HCT116 (cell line): ENCODE data around the gene IQCF2. TPM values are rescaled to one million over a fixed set of nuclear protein-coding genes. Genes with fewer than 3 reads are reported as not detected.

Experiments used
- ATAC-seq: fragments of 200-7000 bp; cut with Tn5 transposase; 2 replicates; pipeline ENCODE4 v1.9.1; 2020; ENCODE audit warnings: mild to moderate bottlenecking, moderate library complexity
- BruUV-seq: library from RNA; stranded (reverse); fragments of 400-500 nt; replicated peaks from 2 replicates; lab custom pipeline; 2021; lab: Mats Ljungman, UMichigan
- CTCF ChIA-PET: fragments of 300-600 bp; sonication (Branson Sonifier 250); formaldehyde crosslinking; loops from one replicate; lab custom pipeline; 2021; ENCODE audit warnings: antibody characterized with exemption; lab: Charles Lee
- POLR2A ChIA-PET: fragments of 300-600, 350-600 bp; sonication (Branson Sonifier 250); formaldehyde crosslinking; loops from one replicate; lab custom pipeline; 2021; ENCODE audit warnings: antibody characterized with exemption; lab: Charles Lee
- RAD21 ChIA-PET, 2 experiments: fragments of 300-600 bp; sonication (Branson Sonifier 250); formaldehyde crosslinking; loops; one replicate each; lab custom pipeline; 2023; ENCODE audit warnings: low total read pairs in 2 of 2; ENCODE audit not compliant: uncharacterized antibody in 2 of 2, unreplicated experiment in 2 of 2, low non-redundant PET in 1 of 2; lab: Charles Lee
- DNase-seq: peaks from one replicate; pipeline ENCODE4 v3.0.0-alpha.2; 2010; ENCODE audit warnings: low read depth, low spot score
- H2AFZ ChIP-seq: fragments of 200-600 bp; shearing (Covaris generic), sonication (generic); 2 replicates; pipeline ENCODE4 v1.6.1; 2017; ENCODE audit warnings: low read depth, mixed run types, mixed read lengths, antibody characterized with exemption, low read length; ENCODE audit not compliant: poor library complexity, severe bottlenecking
- H3K27ac ChIP-seq: 2 replicates; pipeline ENCODE4 v1.5.1; 2012; ENCODE audit warnings: low read depth, low read length
- H3K27me3 ChIP-seq: fragments of 200-600 bp; sonication (generic); 2 replicates; pipeline ENCODE4 v1.6.1; 2016; ENCODE audit warnings: mixed run types, low read length, mixed read lengths; ENCODE audit not compliant: insufficient read depth
- H3K36me3 ChIP-seq, 2 experiments: fragments of 200-500 bp in 1 of 2; fragments of 200-600 bp in 1 of 2; sonication (Bioruptor generic) in 1 of 2; sonication (generic) in 1 of 2; 2 replicates each; pipeline versions ENCODE4 v1.5.1 to v1.6.1; 2014 to 2016; ENCODE audit warnings: low read length in 2 of 2, inconsistent platforms in 1 of 2, mixed read lengths in 1 of 2, mixed run types in 1 of 2; ENCODE audit not compliant: insufficient read depth in 2 of 2, control insufficient read depth in 1 of 2
- H3K4me1 ChIP-seq, 2 experiments: fragments of 200-600 bp in 1 of 2; sonication (generic) in 1 of 2; 2 replicates each; pipeline versions ENCODE4 v1.5.1 to v1.6.1; 2012 to 2017; ENCODE audit warnings: low read length in 2 of 2, inconsistent platforms in 1 of 2, mild to moderate bottlenecking in 1 of 2, mixed read lengths in 1 of 2, mixed run types in 1 of 2, moderate library complexity in 1 of 2; ENCODE audit not compliant: insufficient read depth in 2 of 2, control insufficient read depth in 1 of 2
- H3K4me2 ChIP-seq: fragments of 200-600 bp; sonication (generic); 2 replicates; pipeline ENCODE4 v1.6.1; 2017; ENCODE audit warnings: mixed run types, low read length, mixed read lengths
- H3K4me3 ChIP-seq, 2 experiments: fragments of 200-600 bp in 1 of 2; sonication (generic) in 1 of 2; replicated peaks in 1 of 2; 2 replicates each; pipeline ENCODE4 v1.5.1; 2011 to 2016; ENCODE audit warnings: low read length in 2 of 2, control low read depth in 1 of 2, low read depth in 1 of 2, mild to moderate bottlenecking in 1 of 2, mixed read lengths in 1 of 2, mixed run types in 1 of 2
- H3K79me2 ChIP-seq: fragments of 200-600 bp; sonication (generic); 2 replicates; pipeline ENCODE4 v1.6.1; 2017; ENCODE audit warnings: mild to moderate bottlenecking, mixed run types, low read length, moderate library complexity, mixed read lengths; ENCODE audit not compliant: insufficient read depth
- H3K9ac ChIP-seq: fragments of 200-600 bp; sonication (generic); 2 replicates; pipeline ENCODE4 v1.6.1; 2016; ENCODE audit warnings: low read length, mixed read lengths
- H3K9me2 ChIP-seq: fragments of 200-600 bp; sonication (generic), shearing (Covaris generic); 2 replicates; pipeline ENCODE4 v1.6.1; 2017; ENCODE audit warnings: mixed run types, mild to moderate bottlenecking, moderate library complexity; ENCODE audit not compliant: insufficient read depth
- H3K9me3 ChIP-seq, 2 experiments: fragments of 200-500 bp in 1 of 2; fragments of 200-600 bp in 1 of 2; sonication (Bioruptor generic) in 1 of 2; sonication (generic) in 1 of 2; 2 replicates each; pipeline ENCODE4 v1.6.1; 2014 to 2017; ENCODE audit warnings: low read length in 2 of 2, mixed read lengths in 2 of 2, inconsistent platforms in 1 of 2, low read depth in 1 of 2, mild to moderate bottlenecking in 1 of 2, mixed run types in 1 of 2, moderate library complexity in 1 of 2; ENCODE audit not compliant: control insufficient read depth in 1 of 2, insufficient read depth in 1 of 2
- H4K20me1 ChIP-seq: fragments of 200-600 bp; sonication (generic), shearing (Covaris generic); 2 replicates; pipeline ENCODE4 v1.6.1; 2017; ENCODE audit warnings: mixed run types, mild to moderate bottlenecking, moderate library complexity; ENCODE audit not compliant: insufficient read depth
- ELF1 ChIP-seq: IDR thresholded peaks from 2 replicates; pipeline ENCODE4 v1.6.1; 2012; ENCODE audit warnings: low read depth, borderline replicate concordance
- intact Hi-C: fragments of 100-400 bp; cut with micrococcal nuclease; formaldehyde crosslinking; loops from 2 replicates; pipeline ENCODE4 v1.10.0; 2022
- total RNA-seq: library from RNA; stranded (reverse); gene quantifications from one replicate; pipeline ENCODE4 v1.2.1, GENCODE V29; 2021; ENCODE audit not compliant: unreplicated experiment

Gene IQCF2
- total RNA-seq, 1 experiment from 2014 or later = not detected

- Histone ChIP-seq H3K4me2 (no peak overlapping the region), H3K9me2 (no peaks in the 10 kb centered on the region), H3K27me3 (no peaks in the 10 kb centered on the region), H3K4me3 (no peak overlapping the region), H3K27ac (no peak overlapping the region), H3K9me3 (peaks cover 3 to 8% of the 10 kb centered on the region in 2 experiments; a peak in 1 of 4 replicates), H2AFZ (no peak overlapping the region), H3K79me2 (no peaks in the 10 kb centered on the region), H4K20me1 (no peaks in the 10 kb centered on the region), H3K4me1 (peaks cover 0 to 6% of the 10 kb centered on the region in 2 experiments; a peak in 2 of 4 replicates), H3K36me3 (no peaks in the 10 kb centered on the region), H3K9ac (no peak overlapping the region)
- TF ChIP-seq ELF1 = no peak
- DNase-seq (no peak), ATAC-seq (no peak)
- ChIA-PET RAD21 (no interaction called here), CTCF (no interaction called here), POLR2A (interaction anchor here (0.6 kb wide), 1 partner anchor 19 kb away, joined by 6 read pairs; no protein-coding TSS in a partner anchor)
- BruUV-seq = no TSS peak
- intact Hi-C loops = no loop called here
Observed at GRCh38 chr3:51908026-51908425, 46.6 kb downstream of the IQCF2 start.

Other genes starting within 250 kb of the IQCF2 start
- 36.0 TPM for gene TEX264, start 190.4 kb upstream of the IQCF2 start, total RNA-seq
- gene GRM2, start 154.5 kb upstream of the IQCF2 start, total RNA-seq = 0.32 TPM
- gene IQCF6, start 82.4 kb upstream of the IQCF2 start, total RNA-seq = not detected
- gene IQCF5, start 14.0 kb downstream of the IQCF2 start, total RNA-seq = not detected
- 0.66 TPM for gene IQCF1, start 41.7 kb downstream of the IQCF2 start, total RNA-seq
- gene RRP9, start 80.3 kb downstream of the IQCF2 start, total RNA-seq = 71.3 TPM
- gene PARP3, start 80.7 kb downstream of the IQCF2 start, total RNA-seq = 17.5 TPM
- not detected for gene GPR62, start 93.8 kb downstream of the IQCF2 start, total RNA-seq
- gene PCBP4, start 105.8 kb downstream of the IQCF2 start, total RNA-seq = 48.8 TPM
- 80.9 TPM for gene ABHD14B, start 112.4 kb downstream of the IQCF2 start, total RNA-seq
- gene ABHD14A, start 113.4 kb downstream of the IQCF2 start, total RNA-seq = 11.6 TPM
- gene ACY1, start 121.9 kb downstream of the IQCF2 start, total RNA-seq = 73.2 TPM
- 1,880 TPM for gene RPL29, start 134.3 kb downstream of the IQCF2 start, total RNA-seq
- gene DUSP7, start 195.0 kb downstream of the IQCF2 start, total RNA-seq = 16.6 TPM